Naive thymus-derived CD4-positive, alpha-beta T cell (primary cell): ENCODE results near the gene ZCCHC4. TPM values are rescaled to one million over a fixed set of nuclear protein-coding genes. Genes with fewer than 3 reads are reported as not detected.

Source experiments
- ATAC-seq: fragments of 150-1000 bp; cut with Tn5 transposase; 2 replicates; pipeline ENCODE4 v1.10.0; 2021; ENCODE audit warnings: mild to moderate bottlenecking, moderate library complexity
- CTCF ChIA-PET: fragments of 350-600 bp; sonication (Branson Sonifier 250); formaldehyde crosslinking; loops from one replicate; lab custom pipeline; 2021; ENCODE audit warnings: antibody characterized with exemption; lab: Charles Lee
- POLR2A ChIA-PET: fragments of 350-600 bp; sonication (Branson Sonifier 250); formaldehyde crosslinking; loops from one replicate; lab custom pipeline; 2021; ENCODE audit warnings: antibody characterized with exemption, inconsistent platforms; lab: Charles Lee
- DNase-seq, 9 donors: peaks; one replicate each; pipeline versions ENCODE4 v3.0.0 to v3.0.0-alpha.2; 2020 to 2022; ENCODE audit warnings: mixed read lengths in 1 of 9
- H3K27ac ChIP-seq: one replicate; pipeline ENCODE4 v1.7.0; 2013; ENCODE audit warnings: mild to moderate bottlenecking, low read depth, low read length, moderate library complexity
- H3K27me3 ChIP-seq, 2 donors: one replicate each; pipeline ENCODE4 v1.7.0; 2013; ENCODE audit warnings: low read length in 2 of 2, mild to moderate bottlenecking in 2 of 2, moderate library complexity in 2 of 2; ENCODE audit not compliant: control insufficient read depth in 2 of 2, insufficient read depth in 2 of 2
- H3K36me3 ChIP-seq, 3 experiments: 1 replicate in 2 of 3; 2 replicates in 1 of 3; pipeline ENCODE4 v1.7.0; 2013; ENCODE audit warnings: low read length in 3 of 3, mild to moderate bottlenecking in 3 of 3, moderate library complexity in 1 of 3; ENCODE audit not compliant: insufficient read depth in 3 of 3, control insufficient read depth in 2 of 3
- H3K4me1 ChIP-seq, 2 donors: one replicate each; pipeline ENCODE4 v1.7.0; 2013; ENCODE audit warnings: low read length in 2 of 2, mild to moderate bottlenecking in 2 of 2, moderate library complexity in 1 of 2; ENCODE audit not compliant: control insufficient read depth in 2 of 2, insufficient read depth in 2 of 2
- H3K4me3 ChIP-seq: 2 replicates; pipeline ENCODE4 v1.7.0; 2013; ENCODE audit warnings: mild to moderate bottlenecking, low read length
- H3K9me3 ChIP-seq, 3 experiments: 1 replicate in 2 of 3; 2 replicates in 1 of 3; pipeline ENCODE4 v1.7.0; 2013; ENCODE audit warnings: low read length in 3 of 3; ENCODE audit not compliant: control insufficient read depth in 2 of 3
- H3K27ac Mint-ChIP-seq, 9 donors: one replicate each; pipeline ENCODE4 v1.8.0; 2020 to 2022; ENCODE audit warnings: mixed read lengths in 9 of 9, mild to moderate bottlenecking in 8 of 9, moderate library complexity in 5 of 9, inconsistent platforms in 2 of 9
- H3K27me3 Mint-ChIP-seq, 5 donors: one replicate each; pipeline ENCODE4 v1.8.0; 2021 to 2022; ENCODE audit warnings: mixed read lengths in 5 of 5, mild to moderate bottlenecking in 1 of 5
- H3K36me3 Mint-ChIP-seq, 5 donors: one replicate each; pipeline ENCODE4 v1.8.0; 2020 to 2022; ENCODE audit warnings: mixed read lengths in 5 of 5, mild to moderate bottlenecking in 3 of 5, inconsistent platforms in 1 of 5
- H3K4me1 Mint-ChIP-seq, 7 donors: one replicate each; pipeline ENCODE4 v1.8.0; 2020 to 2022; ENCODE audit warnings: mixed read lengths in 7 of 7, mild to moderate bottlenecking in 3 of 7, inconsistent platforms in 1 of 7
- H3K4me3 Mint-ChIP-seq, 10 donors: one replicate each; pipeline ENCODE4 v1.8.0; 2020 to 2022; ENCODE audit warnings: mild to moderate bottlenecking in 10 of 10, mixed read lengths in 10 of 10, moderate library complexity in 6 of 10, inconsistent platforms in 2 of 10
- H3K9me3 Mint-ChIP-seq, 11 donors: one replicate each; pipeline ENCODE4 v1.8.0; 2020 to 2022; ENCODE audit warnings: mixed read lengths in 11 of 11, mild to moderate bottlenecking in 4 of 11, inconsistent platforms in 1 of 11, moderate library complexity in 1 of 11
- intact Hi-C, 2 donors: fragments of 100-400 bp; cut with micrococcal nuclease; formaldehyde crosslinking; loops; one replicate each; pipeline ENCODE4 v1.15.1; 2023
- polyA plus RNA-seq, 2 donors: library from polyadenylated mRNA; unstranded; fragments of 300-500 nt; fragmentation: Illumina TruSeq; gene quantifications; one replicate each; pipeline ENCODE4 v1.2.3, GENCODE V29; 2021
- total RNA-seq, 6 experiments: library from RNA in 5 of 6; stranded (reverse) in 5 of 6; gene quantifications; 1 replicate in 5 of 6; 2 replicates in 1 of 6; pipeline ENCODE4 v1.2.3 and lab custom pipeline; 2021 to 2026

Gene ZCCHC4
- total and polyA plus RNA-seq, 7 experiments from 2014 or later = 9.5 to 15.5 (median 13.6) TPM

DNA sequence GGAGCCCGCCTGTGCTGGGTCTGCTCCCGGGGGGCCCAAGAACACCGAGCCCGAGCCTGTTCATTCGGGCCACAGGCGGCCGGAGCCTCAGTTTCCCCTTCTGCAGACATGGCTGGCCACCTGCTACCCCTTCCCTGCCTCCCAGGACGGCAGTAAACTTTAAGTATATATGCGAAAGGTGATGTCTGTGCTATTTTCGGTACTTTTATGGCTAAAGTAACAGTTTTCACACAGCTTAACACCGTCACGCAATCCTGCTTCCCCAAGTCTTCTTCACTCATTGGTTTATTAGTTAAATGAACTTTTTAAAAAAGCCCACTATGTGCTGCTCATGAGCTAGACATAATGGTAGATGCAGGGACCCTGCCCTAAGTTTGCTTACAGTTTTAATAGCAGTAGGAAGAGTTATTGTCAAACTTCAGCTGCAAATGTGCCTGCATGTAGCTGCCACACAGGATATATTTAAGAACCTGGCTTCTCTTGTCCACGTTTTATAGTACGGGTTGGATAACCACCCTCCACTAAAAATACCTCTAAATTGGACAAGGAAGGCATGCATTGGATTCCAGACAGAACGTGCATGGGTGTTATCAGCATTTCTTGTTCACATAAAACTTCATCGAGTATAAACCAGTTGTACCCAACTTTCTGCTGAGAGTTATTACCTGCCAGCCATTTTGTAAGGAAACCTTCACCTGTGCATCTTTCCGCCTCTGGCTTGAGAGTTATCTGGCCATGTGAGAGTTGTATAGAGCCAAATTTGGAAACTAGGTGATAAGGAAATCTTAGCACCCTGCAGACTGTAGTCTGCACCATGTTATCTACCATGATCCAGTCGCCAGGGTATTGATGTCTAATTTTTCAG lies 65.2 kb downstream of the ZCCHC4 start:
- ATAC-seq (no peak), DNase-seq (peak in 3 of 9 donors; percentile 8 to 13 (median 8))
- no peaks in the 10 kb centered on the region for H3K9me3 ChIP-seq
- H3K27ac ChIP-seq = peak overlapping the region; percentile 76
- peaks cover 0 to 16% (median 0%) of the 10 kb centered on the region in 3 experiments for H3K36me3 ChIP-seq
- CTCF ChIA-PET = interaction anchor here (1.1 to 1.2 kb wide), 2 partner anchors 12 to 64 kb away, joined by 3 to 4 read pairs; no protein-coding TSS in a partner anchor
- Mint-ChIP-seq H3K4me1 (peaks cover 0 to 18% (median 13%) of the 10 kb centered on the region in 7 donors), H3K27ac (peak overlapping the region in 4 of 9 donors; percentile 78 to 93 (median 89)), H3K27me3 (no peaks in the 10 kb centered on the region), H3K9me3 (no peaks in the 10 kb centered on the region), H3K4me3 (no peak overlapping the region), H3K36me3 (peaks cover 3 to 18% (median 7%) of the 10 kb centered on the region in 5 donors)
- peaks cover 11 to 17% of the 10 kb centered on the region in 2 donors for H3K4me1 ChIP-seq
- peak overlapping the region; percentile 96 for H3K4me3 ChIP-seq
- H3K27me3 ChIP-seq = no peaks in the 10 kb centered on the region
- intact Hi-C loops = loop anchor here (1.0 to 10.0 kb wide), 14 partner anchors 11 to 1482 kb away; partner anchors contain the start of genes PI4K2B (in 2 of the 2), SEPSECS (in 2 of the 2), SMIM20 (in 2 of the 2) and TBC1D19 (in 2 of the 2)
- POLR2A ChIA-PET = interaction anchor here (0.9 to 2.4 kb wide), 4 partner anchors 20 to 793 kb away, joined by 5 to 14 read pairs (median 5); partner anchors contain the start of genes DHX15, SEPSECS and ZCCHC4

DNA sequence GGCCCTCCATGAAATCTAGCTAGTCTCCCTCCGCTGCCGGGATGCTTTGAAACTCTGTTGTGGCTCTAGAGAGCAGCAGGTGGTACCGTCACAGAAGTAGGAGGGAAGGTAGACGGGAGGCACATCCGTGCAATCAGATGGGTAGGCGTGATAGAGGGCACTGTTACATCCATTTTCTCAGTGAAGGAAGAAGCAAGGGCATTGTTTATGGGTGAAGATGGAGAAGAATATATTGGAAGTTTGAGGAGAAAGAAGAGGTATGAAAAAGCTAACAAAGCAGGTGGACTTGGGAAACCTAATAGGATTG lies 65.8 kb downstream of the ZCCHC4 start:
- Histone ChIP-seq H3K4me1 (peaks cover 11 to 17% of the 10 kb centered on the region in 2 donors), H3K4me3 (peak overlapping the region; percentile 96), H3K36me3 (peaks cover 0 to 22% (median 4%) of the 10 kb centered on the region in 3 experiments), H3K27me3 (no peaks in the 10 kb centered on the region), H3K27ac (no peak overlapping the region), H3K9me3 (no peaks in the 10 kb centered on the region)
- H3K9me3 Mint-ChIP-seq = no peaks in the 10 kb centered on the region
- H3K4me1 Mint-ChIP-seq = peaks cover 0 to 18% (median 13%) of the 10 kb centered on the region in 7 donors
- DNase-seq (no peak), ATAC-seq (no peak)
- intact Hi-C loops = loop anchor here (5.0 to 10.0 kb wide), 4 partner anchors 479 to 1206 kb away; partner anchors contain the start of gene TBC1D19 (in 2 of the 2)
- ChIA-PET CTCF (interaction anchor here (1.2 kb wide), 1 partner anchor 65 kb away, joined by 4 read pairs; no protein-coding TSS in a partner anchor), POLR2A (interaction anchor here (1.1 to 2.4 kb wide), 2 partner anchors 65 to 794 kb away, joined by 5 to 14 read pairs; partner anchors contain the start of genes DHX15 and ZCCHC4)
- peaks cover 3 to 21% (median 8%) of the 10 kb centered on the region in 5 donors for H3K36me3 Mint-ChIP-seq
- H3K4me3 Mint-ChIP-seq = no peak overlapping the region
- no peak overlapping the region for H3K27ac Mint-ChIP-seq
- H3K27me3 Mint-ChIP-seq = no peaks in the 10 kb centered on the region

DNA sequence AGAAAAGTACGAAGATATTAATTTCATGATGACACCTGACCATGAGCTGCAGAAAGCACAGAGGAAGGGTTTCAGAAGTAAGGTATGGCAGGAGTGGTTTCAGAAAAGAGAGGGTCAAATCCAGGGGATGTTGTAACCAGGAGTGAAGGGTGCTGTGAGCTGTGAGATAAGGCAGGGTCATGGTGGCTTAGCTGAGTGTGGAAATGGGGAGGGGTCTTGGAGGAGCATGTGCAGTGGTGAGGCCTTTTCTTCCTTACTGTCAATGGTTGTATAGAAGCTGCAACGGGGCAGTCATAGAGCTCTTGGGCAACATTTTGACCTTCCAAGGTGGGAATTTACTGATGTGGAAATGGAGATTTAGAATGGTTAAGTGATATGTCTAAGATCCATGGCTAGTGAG lies 67.0 kb downstream of the ZCCHC4 start:
- DNase-seq = no peak
- Mint-ChIP-seq H3K27ac (no peak overlapping the region), H3K9me3 (no peaks in the 10 kb centered on the region), H3K4me1 (peaks cover 0 to 18% (median 17%) of the 10 kb centered on the region in 7 donors), H3K27me3 (no peaks in the 10 kb centered on the region), H3K4me3 (no peak overlapping the region), H3K36me3 (peaks cover 8 to 32% (median 13%) of the 10 kb centered on the region in 5 donors)
- Histone ChIP-seq H3K27me3 (no peaks in the 10 kb centered on the region), H3K27ac (no peak overlapping the region), H3K9me3 (no peaks in the 10 kb centered on the region), H3K4me3 (no peak overlapping the region), H3K36me3 (peaks cover 0 to 34% (median 4%) of the 10 kb centered on the region in 3 experiments), H3K4me1 (peaks cover 11 to 17% of the 10 kb centered on the region in 2 donors)
- no peak for ATAC-seq
- POLR2A ChIA-PET = interaction anchor here (2.4 kb wide), 1 partner anchor 67 kb away, joined by 14 read pairs; the partner anchor contains the start of gene ZCCHC4
- CTCF ChIA-PET = interaction anchor here (0.6 to 0.8 kb wide), 2 partner anchors 12 to 67 kb away, joined by 3 read pairs; partner anchors contain the start of gene ZCCHC4
- intact Hi-C loops = loop anchor here (5.0 to 10.0 kb wide), 4 partner anchors 478 to 1205 kb away; partner anchors contain the start of gene TBC1D19 (in 2 of the 2)

DNA sequence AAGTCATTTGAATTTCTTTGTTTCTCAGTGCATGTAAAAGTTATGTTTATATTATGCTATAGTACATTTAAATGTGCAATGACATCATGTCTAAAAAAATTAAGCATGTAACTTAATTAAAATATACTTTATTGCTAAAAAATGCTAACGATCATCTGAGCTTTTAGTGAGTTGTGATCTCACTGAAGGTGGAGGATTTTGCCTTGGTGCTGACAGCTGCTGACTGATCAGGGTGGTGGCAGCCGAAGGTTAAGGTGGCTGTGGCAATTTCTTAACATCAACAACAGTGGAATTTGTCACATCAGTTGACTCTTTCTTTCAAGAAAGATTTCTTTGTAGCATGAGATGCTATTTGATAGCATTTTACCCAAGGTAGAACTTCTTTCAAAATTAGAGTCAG lies 71.1 kb downstream of the ZCCHC4 start:
- Histone ChIP-seq H3K4me1 (peaks cover 4 to 10% of the 10 kb centered on the region in 2 donors), H3K27ac (no peak overlapping the region), H3K9me3 (no peaks in the 10 kb centered on the region), H3K36me3 (peaks cover 0 to 50% (median 4%) of the 10 kb centered on the region in 3 experiments), H3K4me3 (no peak overlapping the region), H3K27me3 (no peaks in the 10 kb centered on the region)
- no peak overlapping the region for H3K27ac Mint-ChIP-seq
- H3K4me1 Mint-ChIP-seq = peaks cover 0 to 12% (median 4%) of the 10 kb centered on the region in 7 donors
- ATAC-seq = no peak
- no peak for DNase-seq
- intact Hi-C loops = no loop called here
- H3K4me3 Mint-ChIP-seq = no peak overlapping the region
- CTCF ChIA-PET = no interaction called here
- H3K9me3 Mint-ChIP-seq = no peaks in the 10 kb centered on the region
- H3K36me3 Mint-ChIP-seq = peaks cover 5 to 49% (median 22%) of the 10 kb centered on the region in 5 donors
- POLR2A ChIA-PET = no interaction called here
- H3K27me3 Mint-ChIP-seq = no peaks in the 10 kb centered on the region

DNA sequence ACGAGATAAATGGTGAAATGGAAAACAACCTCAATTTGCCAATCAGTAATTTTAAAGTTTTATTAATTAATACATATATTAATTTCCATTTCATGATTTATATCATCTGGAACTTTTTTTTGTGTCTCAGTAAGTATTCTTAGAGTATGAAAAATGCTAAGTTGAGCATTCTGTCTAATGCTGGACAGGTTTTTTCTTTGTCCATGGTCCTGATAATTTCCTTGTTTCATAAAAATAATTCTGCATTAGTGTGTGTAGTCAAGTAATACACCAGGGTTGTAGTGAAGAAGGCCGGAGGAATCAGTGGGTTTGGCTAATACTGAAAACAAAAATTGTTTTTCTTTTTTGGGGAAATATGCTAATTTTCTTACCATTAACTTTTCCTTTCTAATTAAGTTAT lies 74.4 kb downstream of the ZCCHC4 start:
- no peaks in the 10 kb centered on the region for H3K9me3 Mint-ChIP-seq
- ATAC-seq (no peak), DNase-seq (no peak)
- ChIA-PET CTCF (no interaction called here), POLR2A (no interaction called here)
- H3K36me3 Mint-ChIP-seq = peaks cover 10 to 59% (median 34%) of the 10 kb centered on the region in 5 donors
- peaks cover 0 to 12% (median 0%) of the 10 kb centered on the region in 7 donors for H3K4me1 Mint-ChIP-seq
- Histone ChIP-seq H3K27ac (no peak overlapping the region), H3K4me3 (no peak overlapping the region), H3K4me1 (no peaks in the 10 kb centered on the region), H3K9me3 (no peaks in the 10 kb centered on the region), H3K36me3 (peaks cover 7 to 65% (median 20%) of the 10 kb centered on the region in 3 experiments), H3K27me3 (no peaks in the 10 kb centered on the region)
- H3K27me3 Mint-ChIP-seq = no peaks in the 10 kb centered on the region
- no peak overlapping the region for H3K4me3 Mint-ChIP-seq
- intact Hi-C loops = loop anchor here in 1 of 2 donors (1.0 kb wide), 1 partner anchor 19 kb away; no protein-coding TSS in a partner anchor
- H3K27ac Mint-ChIP-seq = no peak overlapping the region

DNA sequence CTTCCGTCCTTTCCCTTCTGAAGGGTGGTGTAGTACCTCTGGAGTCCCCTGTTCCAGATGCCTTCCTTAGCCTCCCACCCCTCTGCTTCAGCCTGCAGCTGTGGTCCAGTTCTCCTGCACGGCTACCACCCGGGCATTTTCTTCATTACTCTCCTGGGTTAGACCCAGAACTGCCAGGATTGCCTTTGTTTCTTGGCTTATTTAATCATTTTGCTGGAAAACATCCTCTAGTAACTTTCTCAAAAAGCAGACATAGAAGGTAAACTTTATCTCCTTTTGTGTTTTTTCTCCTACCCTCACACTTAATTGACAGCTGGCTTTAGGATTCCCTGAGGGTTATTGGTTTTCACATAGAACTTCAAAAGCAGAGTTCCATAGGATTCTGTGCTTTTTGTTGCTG lies 84.7 kb downstream of the ZCCHC4 start:
- peaks cover 0 to 14% (median 0%) of the 10 kb centered on the region in 7 donors for H3K4me1 Mint-ChIP-seq
- Histone ChIP-seq H3K9me3 (no peaks in the 10 kb centered on the region), H3K27me3 (no peaks in the 10 kb centered on the region), H3K4me3 (no peak overlapping the region), H3K27ac (no peak overlapping the region), H3K36me3 (peaks cover 22 to 87% (median 32%) of the 10 kb centered on the region in 3 experiments), H3K4me1 (no peaks in the 10 kb centered on the region)
- no peaks in the 10 kb centered on the region for H3K27me3 Mint-ChIP-seq
- POLR2A ChIA-PET = no interaction called here
- H3K4me3 Mint-ChIP-seq = no peak overlapping the region
- ATAC-seq (no peak), DNase-seq (no peak)
- CTCF ChIA-PET = no interaction called here
- H3K27ac Mint-ChIP-seq = no peak overlapping the region
- H3K9me3 Mint-ChIP-seq = peaks cover 0 to 7% (median 4%) of the 10 kb centered on the region in 11 donors
- intact Hi-C loops = no loop called here
- H3K36me3 Mint-ChIP-seq = peaks cover 44 to 80% (median 66%) of the 10 kb centered on the region in 5 donors
